GM23338 (cell line): ENCODE data around the gene ADGRG1. TPM values are rescaled to one million over a fixed set of nuclear protein-coding genes. Genes with fewer than 3 reads are reported as not detected.
A peak's percentile ranks its signal among the peaks of the same experiment; 100 is the strongest.

Source experiments
- ATAC-seq: fragments of 200-7000 bp; cut with Tn5 transposase; 3 replicates; pipeline ENCODE4 v1.9.1; 2020
- DNase-seq: peaks from one replicate; pipeline ENCODE4 v3.0.0-alpha.2; 2015; ENCODE audit warnings: low spot score
- H2AFZ ChIP-seq: fragments of 200-600 bp; sonication (generic); 2 replicates; pipeline ENCODE4 v1.8.0; 2016; ENCODE audit warnings: antibody characterized with exemption, mild to moderate bottlenecking, moderate library complexity
- H3F3A ChIP-seq: fragments of 200-600 bp; sonication (generic); replicated peaks from 2 replicates; pipeline ENCODE4 v1.8.0; 2017; ENCODE audit warnings: antibody characterized with exemption, mixed run types, low read depth
- H3K27ac ChIP-seq: fragments of 200-600 bp; sonication (generic); 2 replicates; pipeline ENCODE4 v1.6.1; 2016; ENCODE audit warnings: low read depth
- H3K27me3 ChIP-seq: fragments of 200-600 bp; sonication (generic); 2 replicates; pipeline ENCODE4 v1.8.0; 2016; ENCODE audit warnings: mild to moderate bottlenecking, mixed run types, moderate library complexity; ENCODE audit not compliant: insufficient read depth
- H3K36me3 ChIP-seq: fragments of 200-600 bp; sonication (generic); 2 replicates; pipeline ENCODE4 v1.8.0; 2016; ENCODE audit warnings: mild to moderate bottlenecking; ENCODE audit not compliant: insufficient read depth
- H3K4me1 ChIP-seq: fragments of 200-600 bp; sonication (generic); 2 replicates; pipeline ENCODE4 v1.8.0; 2016; ENCODE audit warnings: mild to moderate bottlenecking, moderate library complexity; ENCODE audit not compliant: insufficient read depth
- H3K4me2 ChIP-seq: fragments of 200-600 bp; sonication (generic); 2 replicates; pipeline ENCODE4 v1.7.1; 2017; ENCODE audit warnings: mixed run types
- H3K4me3 ChIP-seq: fragments of 200-600 bp; sonication (generic); 2 replicates; pipeline ENCODE4 v1.6.1; 2016; ENCODE audit warnings: mixed run types
- H3K79me2 ChIP-seq: fragments of 200-600 bp; sonication (generic); replicated peaks from 2 replicates; pipeline ENCODE4 v1.8.0; 2017; ENCODE audit warnings: mild to moderate bottlenecking; ENCODE audit not compliant: insufficient read depth
- H3K9me2 ChIP-seq: fragments of 200-600 bp; sonication (generic); 2 replicates; pipeline ENCODE4 v1.8.0; 2017; ENCODE audit not compliant: insufficient read depth
- H4K20me1 ChIP-seq: fragments of 200-600 bp; sonication (generic); replicated peaks from 2 replicates; pipeline ENCODE4 v1.8.0; 2017; ENCODE audit warnings: mild to moderate bottlenecking; ENCODE audit not compliant: insufficient read depth
- H3K27ac Mint-ChIP-seq: 2 replicates; pipeline ENCODE4 v1.8.0; 2020; ENCODE audit warnings: inconsistent platforms, mild to moderate bottlenecking, moderate library complexity, mixed read lengths
- H3K27me3 Mint-ChIP-seq: 3 replicates; pipeline ENCODE4 v1.8.0; 2022; ENCODE audit warnings: low read depth, mild to moderate bottlenecking, moderate library complexity, mixed read lengths, inconsistent platforms; ENCODE audit not compliant: insufficient read depth, poor library complexity
- H3K36me3 Mint-ChIP-seq: 3 replicates; pipeline ENCODE4 v1.8.0; 2021; ENCODE audit warnings: low read depth, mild to moderate bottlenecking, inconsistent platforms, moderate library complexity, mixed read lengths
- H3K4me1 Mint-ChIP-seq: 3 replicates; pipeline ENCODE4 v1.8.0; 2020; ENCODE audit warnings: mild to moderate bottlenecking, inconsistent platforms, mixed read lengths
- H3K4me3 Mint-ChIP-seq: 3 replicates; pipeline ENCODE4 v1.8.0; 2021; ENCODE audit warnings: moderate library complexity, mild to moderate bottlenecking, inconsistent platforms, mixed read lengths
- H3K9me3 Mint-ChIP-seq: 3 replicates; pipeline ENCODE4 v1.8.0; 2020; ENCODE audit warnings: moderate library complexity, mild to moderate bottlenecking, inconsistent platforms, mixed read lengths
- CREB1 ChIP-seq: fragments of 250-450 bp; sonication (Bioruptor Pico); IDR thresholded peaks from 2 replicates; pipeline ENCODE4 v1.5.0; 2020; ENCODE audit warnings: low read depth, mild to moderate bottlenecking, moderate library complexity
- ETS1 ChIP-seq: IDR thresholded peaks from 2 replicates; pipeline ENCODE4 v1.6.1; 2016; ENCODE audit warnings: antibody characterized with exemption
- EZH2 ChIP-seq: fragments of 200-600 bp; sonication (generic); IDR thresholded peaks from one replicate; pipeline ENCODE4 v1.8.0; 2017; ENCODE audit warnings: antibody characterized with exemption, mild to moderate bottlenecking, low read depth; ENCODE audit not compliant: unreplicated experiment
- JUNB ChIP-seq: IDR thresholded peaks from one replicate; pipeline ENCODE4 v1.6.1; 2016; ENCODE audit warnings: antibody characterized with exemption; ENCODE audit not compliant: unreplicated experiment
- NANOG ChIP-seq: IDR thresholded peaks from 2 replicates; pipeline ENCODE4 v1.6.1; 2016; ENCODE audit warnings: antibody characterized with exemption, borderline replicate concordance
- REST ChIP-seq: IDR thresholded peaks from one replicate; pipeline ENCODE4 v1.6.1; 2018; ENCODE audit warnings: antibody characterized with exemption; ENCODE audit not compliant: unreplicated experiment
- ZNF331 ChIP-seq: fragments of 250-450 bp; sonication (Bioruptor Pico); IDR thresholded peaks from 2 replicates; pipeline ENCODE4 v1.5.0; 2020; ENCODE audit warnings: low read depth, mild to moderate bottlenecking, moderate library complexity
- polyA plus RNA-seq: library from polyadenylated mRNA; unstranded; fragments of >200 nt; fragmentation: Nextera tagmentation; extraction: Ambion mirVana; gene quantifications from 2 replicates; pipeline ENCODE4 v1.2.1, GENCODE V29; 2016
- total RNA-seq: library from RNA; depleted of rRNA; stranded (reverse); fragments of >200 nt; shearing (Covaris generic); gene quantifications from 2 replicates; pipeline ENCODE4 v1.2.3, GENCODE V29; 2014
- TF ChIP-seq, protein P1 (sequence below): fragments of 250-450 bp; sonication (Bioruptor Pico); IDR thresholded peaks from 2 replicates; pipeline ENCODE4 v1.5.0; 2020; ENCODE audit warnings: mild to moderate bottlenecking, moderate library complexity
- TF ChIP-seq, protein P2 (sequence below), 2 experiments: fragments of 200-600 bp in 1 of 2; sonication (generic) in 1 of 2; conservative IDR thresholded peaks; 2 replicates each; pipeline versions ENCODE4 v1.5.1 to v1.6.1; 2016 to 2017; ENCODE audit warnings: antibody characterized with exemption in 2 of 2, low read depth in 2 of 2, mild to moderate bottlenecking in 2 of 2, moderate library complexity in 1 of 2

Gene ADGRG1
- total and polyA plus RNA-seq, 2 experiments from 2014 or later, result 0.14 to 0.47 TPM

- TF ChIP-seq, protein P1, sequence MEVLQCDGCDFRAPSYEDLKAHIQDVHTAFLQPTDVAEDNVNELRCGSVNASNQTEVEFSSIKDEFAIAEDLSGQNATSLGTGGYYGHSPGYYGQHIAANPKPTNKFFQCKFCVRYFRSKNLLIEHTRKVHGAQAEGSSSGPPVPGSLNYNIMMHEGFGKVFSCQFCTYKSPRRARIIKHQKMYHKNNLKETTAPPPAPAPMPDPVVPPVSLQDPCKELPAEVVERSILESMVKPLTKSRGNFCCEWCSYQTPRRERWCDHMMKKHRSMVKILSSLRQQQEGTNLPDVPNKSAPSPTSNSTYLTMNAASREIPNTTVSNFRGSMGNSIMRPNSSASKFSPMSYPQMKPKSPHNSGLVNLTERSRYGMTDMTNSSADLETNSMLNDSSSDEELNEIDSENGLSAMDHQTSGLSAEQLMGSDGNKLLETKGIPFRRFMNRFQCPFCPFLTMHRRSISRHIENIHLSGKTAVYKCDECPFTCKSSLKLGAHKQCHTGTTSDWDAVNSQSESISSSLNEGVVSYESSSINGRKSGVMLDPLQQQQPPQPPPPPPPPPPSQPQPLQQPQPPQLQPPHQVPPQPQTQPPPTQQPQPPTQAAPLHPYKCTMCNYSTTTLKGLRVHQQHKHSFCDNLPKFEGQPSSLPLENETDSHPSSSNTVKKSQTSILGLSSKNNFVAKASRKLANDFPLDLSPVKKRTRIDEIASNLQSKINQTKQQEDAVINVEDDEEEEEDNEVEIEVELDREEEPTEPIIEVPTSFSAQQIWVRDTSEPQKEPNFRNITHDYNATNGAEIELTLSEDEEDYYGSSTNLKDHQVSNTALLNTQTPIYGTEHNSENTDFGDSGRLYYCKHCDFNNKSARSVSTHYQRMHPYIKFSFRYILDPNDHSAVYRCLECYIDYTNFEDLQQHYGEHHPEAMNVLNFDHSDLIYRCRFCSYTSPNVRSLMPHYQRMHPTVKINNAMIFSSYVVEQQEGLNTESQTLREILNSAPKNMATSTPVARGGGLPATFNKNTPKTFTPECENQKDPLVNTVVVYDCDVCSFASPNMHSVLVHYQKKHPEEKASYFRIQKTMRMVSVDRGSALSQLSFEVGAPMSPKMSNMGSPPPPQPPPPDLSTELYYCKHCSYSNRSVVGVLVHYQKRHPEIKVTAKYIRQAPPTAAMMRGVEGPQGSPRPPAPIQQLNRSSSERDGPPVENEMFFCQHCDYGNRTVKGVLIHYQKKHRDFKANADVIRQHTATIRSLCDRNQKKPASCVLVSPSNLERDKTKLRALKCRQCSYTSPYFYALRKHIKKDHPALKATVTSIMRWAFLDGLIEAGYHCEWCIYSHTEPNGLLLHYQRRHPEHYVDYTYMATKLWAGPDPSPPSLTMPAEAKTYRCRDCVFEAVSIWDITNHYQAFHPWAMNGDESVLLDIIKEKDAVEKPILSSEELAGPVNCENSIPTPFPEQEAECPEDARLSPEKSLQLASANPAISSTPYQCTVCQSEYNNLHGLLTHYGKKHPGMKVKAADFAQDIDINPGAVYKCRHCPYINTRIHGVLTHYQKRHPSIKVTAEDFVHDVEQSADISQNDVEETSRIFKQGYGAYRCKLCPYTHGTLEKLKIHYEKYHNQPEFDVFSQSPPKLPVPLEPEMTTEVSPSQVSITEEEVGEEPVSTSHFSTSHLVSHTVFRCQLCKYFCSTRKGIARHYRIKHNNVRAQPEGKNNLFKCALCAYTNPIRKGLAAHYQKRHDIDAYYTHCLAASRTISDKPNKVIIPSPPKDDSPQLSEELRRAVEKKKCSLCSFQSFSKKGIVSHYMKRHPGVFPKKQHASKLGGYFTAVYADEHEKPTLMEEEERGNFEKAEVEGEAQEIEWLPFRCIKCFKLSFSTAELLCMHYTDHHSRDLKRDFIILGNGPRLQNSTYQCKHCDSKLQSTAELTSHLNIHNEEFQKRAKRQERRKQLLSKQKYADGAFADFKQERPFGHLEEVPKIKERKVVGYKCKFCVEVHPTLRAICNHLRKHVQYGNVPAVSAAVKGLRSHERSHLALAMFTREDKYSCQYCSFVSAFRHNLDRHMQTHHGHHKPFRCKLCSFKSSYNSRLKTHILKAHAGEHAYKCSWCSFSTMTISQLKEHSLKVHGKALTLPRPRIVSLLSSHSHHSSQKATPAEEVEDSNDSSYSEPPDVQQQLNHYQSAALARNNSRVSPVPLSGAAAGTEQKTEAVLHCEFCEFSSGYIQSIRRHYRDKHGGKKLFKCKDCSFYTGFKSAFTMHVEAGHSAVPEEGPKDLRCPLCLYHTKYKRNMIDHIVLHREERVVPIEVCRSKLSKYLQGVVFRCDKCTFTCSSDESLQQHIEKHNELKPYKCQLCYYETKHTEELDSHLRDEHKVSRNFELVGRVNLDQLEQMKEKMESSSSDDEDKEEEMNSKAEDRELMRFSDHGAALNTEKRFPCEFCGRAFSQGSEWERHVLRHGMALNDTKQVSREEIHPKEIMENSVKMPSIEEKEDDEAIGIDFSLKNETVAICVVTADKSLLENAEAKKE (CRISPR knock-in tag), result no peak
- TF ChIP-seq ETS1 (no peak), ZNF331 (CRISPR knock-in tag) (no peak), JUNB (no peak)
These were observed 19.7 kb downstream of the ADGRG1 start (continued) for GRCh38 chr16:57648125-57648524.

GRCh38 chr16:57648581-57649442 is 20.4 kb downstream of the ADGRG1 start:
- peaks cover 16% of the 10 kb centered on the region for H3K27me3 Mint-ChIP-seq
- ATAC-seq (peak; percentile 89), DNase-seq (peak; percentile 89)
- H3K4me3 Mint-ChIP-seq, result no peak overlapping the region
- H3K4me1 Mint-ChIP-seq, result no peaks in the 10 kb centered on the region
- no peaks in the 10 kb centered on the region for H3K9me2 ChIP-seq
- H3K4me2 ChIP-seq, result no peak overlapping the region
- H3K27ac ChIP-seq, result no peak overlapping the region
- no peaks in the 10 kb centered on the region for H3F3A ChIP-seq
- peak overlapping the region; percentile 75; the same call in 1 of the 2 replicates for H2AFZ ChIP-seq
- H3K79me2 ChIP-seq, result no peaks in the 10 kb centered on the region
- no peaks in the 10 kb centered on the region for H3K36me3 ChIP-seq
- no peaks in the 10 kb centered on the region for H3K36me3 Mint-ChIP-seq
- H3K4me3 ChIP-seq, result no peak overlapping the region
- no peaks in the 10 kb centered on the region for H4K20me1 ChIP-seq
- H3K27me3 ChIP-seq, result no peaks in the 10 kb centered on the region
- H3K27ac Mint-ChIP-seq, result no peak overlapping the region
- no peaks in the 10 kb centered on the region for H3K4me1 ChIP-seq
- no peaks in the 10 kb centered on the region for H3K9me3 Mint-ChIP-seq
- 0 out of 2 replicates have a peak, but pooled peaks have one; percentile 11 for TF ChIP-seq ETS1
- no peak for TF ChIP-seq EZH2
- TF ChIP-seq, protein P2, sequence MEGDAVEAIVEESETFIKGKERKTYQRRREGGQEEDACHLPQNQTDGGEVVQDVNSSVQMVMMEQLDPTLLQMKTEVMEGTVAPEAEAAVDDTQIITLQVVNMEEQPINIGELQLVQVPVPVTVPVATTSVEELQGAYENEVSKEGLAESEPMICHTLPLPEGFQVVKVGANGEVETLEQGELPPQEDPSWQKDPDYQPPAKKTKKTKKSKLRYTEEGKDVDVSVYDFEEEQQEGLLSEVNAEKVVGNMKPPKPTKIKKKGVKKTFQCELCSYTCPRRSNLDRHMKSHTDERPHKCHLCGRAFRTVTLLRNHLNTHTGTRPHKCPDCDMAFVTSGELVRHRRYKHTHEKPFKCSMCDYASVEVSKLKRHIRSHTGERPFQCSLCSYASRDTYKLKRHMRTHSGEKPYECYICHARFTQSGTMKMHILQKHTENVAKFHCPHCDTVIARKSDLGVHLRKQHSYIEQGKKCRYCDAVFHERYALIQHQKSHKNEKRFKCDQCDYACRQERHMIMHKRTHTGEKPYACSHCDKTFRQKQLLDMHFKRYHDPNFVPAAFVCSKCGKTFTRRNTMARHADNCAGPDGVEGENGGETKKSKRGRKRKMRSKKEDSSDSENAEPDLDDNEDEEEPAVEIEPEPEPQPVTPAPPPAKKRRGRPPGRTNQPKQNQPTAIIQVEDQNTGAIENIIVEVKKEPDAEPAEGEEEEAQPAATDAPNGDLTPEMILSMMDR (conservative IDR thresholded peaks at IDR 0.05; ENCODE audit: low read depth in 2 of 2), result peak; percentile 100
- TF ChIP-seq ZNF331 (CRISPR knock-in tag), result no peak
- TF ChIP-seq NANOG, result no peak
- 0 out of 2 replicates have a peak, but pooled peaks have one; percentile 19 for TF ChIP-seq CREB1 (CRISPR knock-in tag)
- no peak for TF ChIP-seq REST
